GM19023 (cell line): ENCODE results near the gene LONP1.
A peak's percentile ranks its signal among the peaks of the same experiment; 100 is the strongest.
"Not testable (repeated sequence)": the region's sequence is repeated elsewhere in the genome, so short reads cannot be mapped to it uniquely, and the experiment has no call there.

Source experiments
- ATAC-seq: cut with Tn5 transposase; IDR thresholded peaks from one replicate; pipeline ENCODE4 v1.9.1; 2021; ENCODE audit warnings: mild to moderate bottlenecking, moderate library complexity; ENCODE audit not compliant: unreplicated experiment

Gene LONP1

DNA sequence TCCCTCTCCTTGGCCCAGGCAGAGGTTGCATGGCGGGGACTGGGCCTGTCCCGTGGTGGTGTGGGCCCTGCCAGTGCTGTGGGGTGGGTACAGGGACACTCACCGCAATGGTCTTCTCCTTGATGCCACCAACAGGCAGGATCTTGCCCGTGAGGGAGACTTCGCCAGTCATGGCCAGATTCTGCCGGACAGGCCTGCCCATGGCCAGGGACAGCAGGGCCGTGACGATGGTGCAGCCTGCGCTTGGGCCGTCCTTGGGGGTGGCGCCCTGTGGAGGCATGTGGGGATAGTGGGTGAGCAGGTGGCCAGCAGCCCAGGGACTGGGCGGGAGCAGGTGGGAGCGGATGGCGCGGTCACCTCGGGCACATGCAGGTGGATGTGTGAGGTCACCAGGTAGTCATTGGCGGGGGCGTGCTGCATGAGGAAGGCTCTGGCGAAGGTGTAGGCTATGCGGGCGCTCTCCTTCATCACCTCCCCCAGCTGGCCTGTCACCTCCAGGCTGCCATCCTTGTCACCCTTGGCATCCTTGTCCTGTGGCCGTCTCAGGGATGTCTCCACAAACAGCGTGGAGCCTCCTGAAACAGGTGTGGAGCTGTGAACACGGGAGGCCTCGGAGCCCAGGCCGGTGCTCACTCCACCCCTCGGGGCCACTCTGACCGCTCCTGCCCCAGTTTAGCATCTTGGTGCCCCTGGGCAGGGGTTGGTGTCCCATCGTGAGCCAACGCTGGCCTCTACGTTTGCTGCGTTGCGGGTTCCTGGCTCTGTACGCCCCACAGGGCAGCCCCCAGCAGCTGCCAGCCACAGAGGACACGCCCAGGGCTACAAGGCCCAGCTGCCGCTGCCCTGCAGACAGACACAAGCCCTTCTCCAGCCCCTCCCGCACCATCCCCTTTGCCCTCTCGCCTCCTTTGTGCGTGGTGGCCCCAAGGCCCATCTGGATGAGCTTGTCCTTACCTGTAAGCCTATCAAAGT, 26.5 kb downstream of the LONP1 start:
- no peak for ATAC-seq

DNA sequence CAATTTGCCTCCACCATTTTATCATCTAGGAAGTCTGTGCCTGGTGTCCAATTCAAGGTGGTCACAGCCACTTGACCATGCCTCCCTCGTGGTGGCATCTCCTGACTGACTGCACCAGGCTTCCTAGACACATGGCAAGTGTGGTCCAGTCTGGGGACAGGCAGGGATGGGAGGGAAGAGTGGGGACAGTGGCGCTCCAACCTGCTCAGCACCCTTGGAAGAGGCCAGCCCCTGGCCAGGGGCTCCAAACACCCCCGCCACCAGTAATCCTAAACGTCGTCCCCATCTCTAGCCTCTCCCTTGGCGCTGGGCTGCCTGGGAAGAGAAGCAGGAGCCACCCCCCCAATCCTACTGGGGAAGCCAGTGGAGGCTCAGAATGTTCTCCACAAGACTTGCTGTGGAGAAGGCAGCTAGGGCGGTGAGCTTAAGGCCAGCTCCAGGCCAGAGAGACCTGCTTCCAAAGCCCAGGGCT, 27.2 kb downstream of the LONP1 start:
- ATAC-seq: no peak

DNA sequence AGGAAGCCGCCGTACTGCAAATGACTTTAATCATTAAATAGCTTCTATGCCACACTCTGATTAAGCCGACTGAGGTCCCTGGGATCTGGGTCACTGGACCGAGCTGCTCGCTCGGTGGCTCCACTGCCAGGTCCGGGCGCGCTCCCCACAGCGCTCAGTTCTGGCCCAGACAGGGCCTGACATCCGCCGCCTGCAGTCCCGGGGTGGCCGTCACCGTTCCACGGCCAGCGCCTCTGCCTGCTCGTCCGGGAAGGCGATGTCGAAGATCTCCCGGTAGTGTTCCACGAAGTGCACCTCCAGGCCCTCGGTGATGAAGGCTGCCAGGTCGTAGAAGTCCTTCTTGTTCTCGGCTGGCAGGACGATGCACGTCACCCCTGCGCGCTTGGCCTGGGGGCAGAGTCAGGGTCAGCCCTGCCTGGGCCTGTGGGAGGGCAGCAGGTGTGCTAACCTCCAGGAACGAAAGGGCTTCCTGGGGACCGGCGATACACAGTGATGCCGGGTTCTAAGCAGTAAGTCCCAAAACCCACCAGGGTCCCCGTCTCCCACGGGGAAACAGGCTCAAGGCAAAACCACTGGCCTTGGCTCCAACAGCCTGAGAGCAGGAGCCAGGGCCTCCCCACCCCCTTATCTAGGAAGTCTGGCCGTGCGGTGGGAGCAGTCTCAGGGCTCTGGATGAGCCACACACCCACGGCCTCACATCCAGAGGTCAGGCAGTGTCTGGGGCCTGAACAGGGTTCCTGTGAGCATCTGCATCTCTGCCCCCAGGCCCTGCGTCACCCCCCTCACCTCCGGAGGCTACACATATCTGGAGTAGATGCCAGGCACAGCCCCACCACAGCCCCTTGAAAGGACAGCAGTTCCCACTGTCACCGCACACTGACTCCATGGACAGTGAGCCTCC, 27.9 kb downstream of the LONP1 start:
- no peak for ATAC-seq

DNA sequence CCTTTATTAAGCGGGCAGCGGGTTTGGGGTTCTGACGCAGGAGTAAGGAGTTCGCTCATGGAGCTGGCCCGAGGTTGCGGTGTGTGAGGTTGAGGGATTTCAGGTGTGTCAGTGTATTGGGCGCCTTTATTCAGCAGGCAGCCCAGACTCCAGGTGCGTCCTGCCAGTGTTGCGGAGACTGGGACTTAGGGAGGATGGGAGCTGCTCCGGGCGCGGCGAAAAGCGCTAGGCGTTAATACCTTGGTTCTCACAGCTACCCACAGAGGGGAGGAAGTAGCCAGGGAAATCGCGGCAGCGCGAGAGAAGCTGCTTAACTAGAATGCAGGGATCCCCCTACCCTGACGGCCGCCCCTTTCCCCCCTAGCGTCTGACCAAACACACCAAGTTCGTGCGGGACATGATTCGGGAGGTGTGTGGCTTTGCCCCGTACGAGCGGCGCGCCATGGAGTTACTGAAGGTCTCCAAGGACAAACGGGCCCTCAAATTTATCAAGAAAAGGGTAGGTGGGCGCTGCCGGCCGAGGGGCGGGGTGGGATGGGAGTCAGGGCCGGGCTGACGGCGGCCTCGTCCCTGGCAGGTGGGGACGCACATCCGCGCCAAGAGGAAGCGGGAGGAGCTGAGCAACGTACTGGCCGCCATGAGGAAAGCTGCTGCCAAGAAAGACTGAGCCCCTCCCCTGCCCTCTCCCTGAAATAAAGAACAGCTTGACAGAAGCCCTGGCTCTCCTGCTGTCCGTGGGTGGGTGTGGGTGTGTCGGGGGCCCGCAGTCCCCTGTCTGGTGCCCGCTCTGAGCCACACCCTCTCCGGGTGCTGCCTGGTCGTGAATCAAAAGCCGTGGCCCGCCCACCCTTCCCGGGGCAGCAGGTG, 28.8 kb downstream of the LONP1 start:
- ATAC-seq: no peak

DNA sequence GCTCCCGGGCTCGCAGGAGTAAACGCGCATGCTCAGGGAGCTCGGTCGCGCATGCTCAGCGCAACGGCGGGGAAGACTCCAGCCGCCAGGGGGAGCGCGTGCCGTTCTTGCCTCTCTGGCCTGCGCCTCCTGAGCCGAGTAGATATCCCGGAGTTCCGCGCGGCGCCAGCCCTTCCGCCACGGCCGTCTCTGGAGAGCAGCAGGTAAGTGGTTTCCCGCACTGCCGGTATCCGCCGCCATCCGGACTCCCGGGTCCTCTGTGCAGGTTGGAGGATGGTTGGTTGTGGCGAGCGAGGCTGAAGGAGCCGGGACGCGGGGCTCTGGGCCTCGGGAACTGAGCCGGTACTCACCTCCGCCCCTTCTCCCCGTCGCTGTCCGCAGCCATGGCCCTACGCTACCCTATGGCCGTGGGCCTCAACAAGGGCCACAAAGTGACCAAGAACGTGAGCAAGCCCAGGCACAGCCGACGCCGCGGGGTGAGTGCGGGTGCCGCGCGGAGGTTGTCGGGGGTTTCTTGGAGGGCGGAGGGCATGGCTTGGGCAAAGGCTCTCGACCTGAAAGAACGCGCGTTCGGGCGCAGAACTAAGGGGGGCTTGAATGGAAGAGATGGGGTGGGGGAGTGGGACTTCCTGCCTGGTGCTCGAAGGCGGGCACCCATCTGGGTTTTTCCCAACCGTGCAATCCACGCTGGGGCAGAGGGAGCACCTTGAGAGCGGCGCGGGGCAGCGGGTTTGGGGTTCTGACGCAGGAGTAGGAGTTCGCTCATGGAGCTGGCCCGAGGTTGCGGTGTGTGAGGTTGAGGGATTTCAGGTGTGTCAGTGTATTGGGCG, 29.6 kb downstream of the LONP1 start, which contains the start of gene RPL36:
RPL36 (plus strand) TSS at position 171 of the 830 bp plus-strand sequence; CDS start at position 384, 213 bp downstream.
- ATAC-seq: peak; percentile 50

DNA sequence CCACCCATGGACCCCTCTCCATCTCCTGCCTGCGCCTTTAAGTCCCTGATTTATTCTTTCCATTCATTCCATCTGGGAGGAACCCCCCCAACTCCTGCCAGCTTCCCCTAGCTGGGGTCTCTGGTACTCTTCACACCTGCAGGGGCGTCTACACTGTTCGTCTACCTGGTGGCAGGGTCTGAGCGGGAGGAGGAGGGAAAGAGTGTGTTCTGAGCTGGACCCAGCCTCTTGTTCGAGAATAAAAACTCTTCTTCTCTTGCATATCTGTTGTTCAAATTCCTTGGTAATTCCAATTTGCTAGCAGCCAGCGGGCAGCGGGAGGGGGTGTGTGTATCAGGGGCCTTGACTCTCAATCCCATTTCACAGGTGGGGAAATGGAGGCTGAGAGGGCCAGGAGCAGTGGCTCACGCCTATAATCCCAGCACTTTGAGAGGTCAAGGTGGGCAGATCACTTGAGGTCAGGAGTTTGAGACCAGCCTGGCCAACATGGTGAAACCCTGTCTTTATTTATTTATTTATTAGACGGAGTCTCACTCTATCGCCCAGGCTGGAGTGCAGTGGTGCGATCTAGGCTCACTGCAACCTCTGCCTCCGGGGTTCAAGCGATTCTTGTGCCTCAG, 31.6 kb downstream of the LONP1 start:
- ATAC-seq: not testable (repeated sequence)

DNA sequence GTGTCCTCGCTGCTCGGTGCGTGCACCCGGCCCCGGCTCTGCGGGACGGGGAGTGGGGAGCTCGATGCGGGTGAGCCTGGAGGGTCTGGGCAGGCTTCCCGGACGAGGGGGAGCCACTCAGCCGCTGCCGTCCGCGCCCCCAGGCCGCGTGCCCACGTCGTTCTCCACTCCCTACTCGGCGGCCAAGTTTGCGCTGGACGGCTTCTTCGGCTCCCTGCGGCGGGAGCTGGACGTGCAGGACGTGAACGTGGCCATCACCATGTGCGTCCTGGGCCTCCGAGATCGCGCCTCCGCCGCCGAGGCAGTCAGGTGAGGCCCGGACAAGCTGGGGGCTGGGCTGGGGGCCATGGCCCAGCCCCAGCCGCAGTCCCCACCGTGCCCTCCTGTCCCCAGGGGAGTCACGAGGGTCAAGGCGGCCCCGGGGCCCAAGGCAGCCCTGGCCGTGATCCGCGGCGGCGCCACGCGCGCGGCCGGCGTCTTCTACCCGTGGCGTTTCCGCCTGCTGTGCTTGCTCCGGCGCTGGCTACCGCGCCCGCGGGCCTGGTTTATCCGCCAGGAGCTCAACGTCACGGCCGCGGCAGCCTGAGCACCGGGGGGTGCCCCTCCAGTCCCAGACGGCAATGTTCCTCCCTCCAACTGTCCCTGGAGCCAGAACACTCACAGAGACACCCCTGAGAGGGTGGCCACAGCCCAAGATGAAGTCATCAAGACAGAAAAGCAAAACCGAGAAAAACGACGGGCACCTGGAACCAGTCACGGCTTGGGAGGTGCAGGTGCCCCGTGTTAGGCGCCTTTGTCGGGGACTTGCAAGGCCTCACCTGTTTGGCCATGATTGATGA, 32.4 kb downstream of the LONP1 start:
- ATAC-seq: no peak

DNA sequence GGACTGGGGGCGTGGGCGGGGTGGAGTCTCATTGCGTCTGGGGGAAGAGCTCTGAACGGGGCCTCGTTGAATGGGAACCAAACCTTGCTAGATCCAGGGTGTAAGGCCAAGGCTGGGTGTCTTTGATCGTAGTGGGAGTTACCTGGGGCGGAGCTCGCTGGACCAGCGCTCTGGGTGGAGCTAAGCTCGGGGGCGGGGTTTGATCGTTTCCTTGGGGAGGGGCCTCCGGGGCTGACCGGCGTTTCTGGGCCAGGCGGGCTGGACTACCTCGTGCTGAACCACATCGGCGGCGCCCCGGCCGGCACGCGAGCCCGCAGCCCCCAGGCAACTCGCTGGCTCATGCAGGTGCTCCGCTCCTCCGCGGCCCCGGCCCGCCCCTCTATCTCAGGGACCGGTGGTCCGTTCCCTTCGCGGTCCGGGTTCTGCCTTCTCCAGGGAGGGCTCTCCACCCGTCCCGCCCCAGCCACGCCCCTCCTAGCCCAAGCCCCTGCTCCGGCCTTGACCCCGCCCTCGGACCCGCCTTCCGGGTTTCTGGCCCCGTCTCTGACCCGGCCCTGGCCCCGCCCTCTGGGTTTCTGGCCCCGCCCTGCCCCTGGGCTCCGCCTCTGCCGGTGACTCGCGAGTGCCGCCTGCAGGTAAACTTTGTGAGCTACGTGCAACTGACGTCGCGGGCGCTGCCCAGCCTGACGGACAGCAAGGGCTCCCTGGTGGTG, 33.1 kb downstream of the LONP1 start:
- ATAC-seq: peak; percentile 66

DNA sequence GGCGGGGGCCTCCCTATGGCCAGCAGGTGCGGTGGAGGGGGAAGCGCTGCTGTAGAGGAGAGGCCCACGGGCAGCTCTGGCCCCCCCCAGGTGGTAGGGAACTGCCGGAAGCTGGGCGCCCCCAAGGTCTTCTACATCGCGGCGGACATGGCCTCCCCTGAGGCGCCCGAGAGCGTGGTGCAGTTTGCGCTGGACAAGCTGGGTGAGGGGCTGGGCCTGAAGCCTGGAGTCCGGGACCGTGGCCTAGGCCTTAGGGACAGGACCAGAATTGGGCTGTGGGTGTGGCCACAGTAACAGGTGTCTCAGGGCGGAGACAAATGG, 33.7 kb downstream of the LONP1 start:
- no peak for ATAC-seq

DNA sequence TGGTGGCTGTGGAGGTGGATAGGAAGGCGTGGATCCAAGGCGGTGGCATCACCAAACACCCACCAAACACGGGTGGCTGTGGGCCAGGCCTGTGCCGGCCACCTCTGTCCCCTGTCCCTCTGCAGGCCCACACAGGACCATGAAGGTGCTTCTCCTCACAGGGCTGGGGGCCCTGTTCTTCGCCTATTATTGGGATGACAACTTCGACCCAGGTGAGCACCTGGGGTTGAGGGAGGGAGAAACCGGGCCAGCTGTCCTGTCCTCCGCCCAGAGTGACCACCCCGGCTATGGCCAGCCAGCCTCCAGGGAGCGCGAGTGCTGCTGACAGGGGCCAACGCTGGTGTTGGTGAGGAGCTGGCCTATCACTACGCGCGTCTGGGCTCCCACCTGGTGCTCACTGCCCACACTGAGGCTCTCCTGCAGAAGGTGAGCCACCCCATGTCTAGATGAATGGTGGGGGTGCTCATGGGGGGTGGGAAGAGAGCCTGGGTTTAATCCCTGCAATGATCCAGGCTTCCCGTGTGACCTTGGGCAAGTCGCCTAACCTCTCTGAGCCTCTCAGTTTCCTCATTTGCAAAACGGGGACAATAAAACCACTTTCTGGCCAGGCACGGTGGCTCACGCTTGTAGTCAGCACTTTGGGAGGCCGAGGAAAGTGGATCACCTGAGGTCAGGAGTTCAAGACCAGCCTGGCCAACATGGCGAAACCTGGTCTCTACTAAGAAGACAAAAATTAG, 35.1 kb downstream of the LONP1 start:
- no peak for ATAC-seq

DNA sequence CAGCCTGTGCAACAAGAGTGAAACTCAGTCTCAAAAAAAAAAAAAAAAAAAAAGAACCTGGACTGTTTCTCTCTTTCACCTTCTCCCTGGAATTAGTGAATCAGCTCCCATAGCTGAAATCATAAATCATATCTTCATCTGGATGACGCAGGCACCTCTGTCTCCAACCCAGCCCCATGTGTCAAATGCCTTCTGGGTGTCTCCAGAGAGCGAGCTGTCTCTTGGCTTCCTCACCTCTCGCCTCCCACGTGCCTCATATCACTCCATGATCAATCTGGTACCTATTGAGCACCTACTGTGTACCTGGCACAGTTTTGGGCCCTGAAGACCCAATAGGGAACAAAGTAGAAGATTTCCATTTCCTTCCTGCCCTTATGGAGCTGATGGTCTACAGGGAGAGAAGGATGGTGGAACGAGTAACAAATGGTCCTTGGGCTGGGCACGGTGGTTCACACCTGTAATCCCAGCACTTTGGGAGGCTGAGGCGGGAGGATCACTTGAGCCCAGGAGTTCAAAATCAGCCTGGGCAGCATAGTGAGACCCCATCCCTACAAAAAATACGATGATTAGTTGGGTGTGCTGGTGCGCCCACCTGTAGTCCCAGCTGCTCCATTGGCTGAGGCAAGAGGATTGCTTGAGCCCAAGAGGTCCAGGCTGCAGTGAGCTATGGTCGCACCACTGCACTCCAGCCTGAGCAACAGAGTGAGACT, 36.6 kb downstream of the LONP1 start:
- no peak for ATAC-seq

DNA sequence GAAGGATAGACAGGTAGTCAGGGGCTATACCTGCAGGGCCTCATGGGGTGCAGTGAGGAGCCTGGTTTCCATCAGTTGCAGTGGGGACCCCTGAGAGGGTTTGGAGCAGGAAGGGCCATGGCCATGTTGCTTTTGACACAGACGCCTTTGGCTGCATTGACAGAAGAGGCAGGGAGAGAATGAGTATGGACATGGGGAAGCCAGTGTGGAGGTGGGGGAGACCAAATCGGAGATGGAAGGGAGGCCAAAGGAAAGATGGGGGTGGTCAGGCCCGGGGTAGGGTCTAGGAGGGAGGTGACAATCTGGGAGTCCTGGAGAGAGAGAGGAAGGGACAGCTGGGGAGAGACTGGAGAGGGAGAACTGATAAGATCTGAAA, 37.9 kb downstream of the LONP1 start:
- ATAC-seq: no peak

DNA sequence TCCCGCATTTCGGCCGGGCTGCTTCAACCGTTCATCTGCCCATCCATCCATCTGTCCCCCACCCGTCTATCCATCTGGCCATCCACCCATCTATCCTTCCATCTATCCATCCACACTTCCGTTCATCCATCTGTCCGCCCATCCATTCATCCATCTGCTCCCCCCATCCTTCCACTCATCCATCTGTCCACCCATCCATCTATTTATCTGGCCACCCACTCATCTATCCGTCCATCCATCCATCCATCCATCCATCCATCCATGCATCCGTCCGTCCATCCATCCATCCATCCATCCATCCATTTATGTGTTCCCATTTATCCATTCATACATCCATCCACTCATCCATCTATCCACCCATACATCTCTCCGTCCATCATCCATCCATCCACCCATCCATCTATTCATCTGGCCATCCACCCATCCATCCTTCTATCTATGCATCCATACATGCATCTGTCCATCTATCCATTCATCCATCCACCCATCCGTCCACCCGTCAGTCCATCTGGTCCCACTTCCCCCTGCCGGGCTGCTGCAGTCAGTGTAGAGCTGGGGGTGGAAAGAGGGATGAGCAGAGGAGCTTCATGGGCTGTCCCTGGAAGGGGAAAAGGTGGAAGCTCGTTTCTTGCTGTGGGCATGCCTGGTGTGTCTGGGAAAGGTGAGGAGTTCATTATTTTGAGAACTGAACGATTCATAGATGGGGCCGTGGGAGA, 38.4 kb downstream of the LONP1 start:
- ATAC-seq: no peak

DNA sequence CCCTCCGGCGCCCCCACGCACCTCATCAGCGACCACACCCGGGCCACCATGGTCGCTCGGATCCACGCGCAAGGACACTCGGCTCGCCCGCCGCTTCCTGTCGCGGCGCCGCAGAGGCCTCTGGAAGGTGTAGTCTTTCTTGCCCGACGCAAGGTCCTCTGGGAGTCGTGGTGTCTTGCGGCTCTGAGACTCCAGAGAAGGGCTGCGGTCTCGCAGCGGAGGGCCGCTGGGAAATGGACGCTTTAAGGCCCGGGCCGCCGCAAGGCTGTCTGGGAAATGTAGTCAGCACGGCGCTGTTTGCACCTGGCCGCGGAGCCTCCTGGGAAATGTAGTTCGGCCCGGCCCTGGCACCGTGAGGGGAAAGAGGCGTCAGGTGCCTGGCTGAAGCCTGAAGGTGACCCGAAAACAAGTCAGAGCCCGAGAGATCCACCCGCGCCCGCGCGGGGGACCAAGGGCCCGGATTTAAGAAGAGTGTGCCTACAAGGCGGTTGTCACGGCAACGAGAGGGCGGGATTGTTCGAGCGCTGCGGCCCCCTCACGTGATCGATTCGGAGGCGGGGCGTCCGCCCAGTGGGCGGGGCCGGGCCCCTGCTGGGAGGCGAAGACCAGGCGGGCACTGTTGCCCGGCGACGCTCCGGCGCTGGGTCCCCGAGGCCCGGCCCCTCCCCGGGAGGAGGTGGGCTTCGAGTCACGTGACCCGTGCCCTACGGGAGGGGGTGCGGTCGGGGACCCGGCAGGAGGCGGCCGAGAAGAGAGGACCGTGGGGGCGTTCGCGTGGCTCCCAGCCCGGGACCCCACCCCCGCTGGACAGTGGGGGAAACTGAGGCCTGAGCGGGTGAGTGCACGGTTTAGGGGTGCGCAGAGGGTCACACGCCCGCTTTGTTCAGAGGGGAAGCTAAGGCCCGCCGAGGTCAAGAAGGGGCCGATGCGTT, 39.2 kb downstream of the LONP1 start, which contains the start of the genes HSD11B1L and MICOS13:
HSD11B1L (plus strand) TSS at position 591 of the 932 bp plus-strand sequence. CDS start 3,806 bp downstream, outside the sequence.
MICOS13 (minus strand) TSS at position 80 of the 932 bp plus-strand sequence; CDS start at position 50, 30 bp downstream.
- peak; percentile 86 for ATAC-seq

DNA sequence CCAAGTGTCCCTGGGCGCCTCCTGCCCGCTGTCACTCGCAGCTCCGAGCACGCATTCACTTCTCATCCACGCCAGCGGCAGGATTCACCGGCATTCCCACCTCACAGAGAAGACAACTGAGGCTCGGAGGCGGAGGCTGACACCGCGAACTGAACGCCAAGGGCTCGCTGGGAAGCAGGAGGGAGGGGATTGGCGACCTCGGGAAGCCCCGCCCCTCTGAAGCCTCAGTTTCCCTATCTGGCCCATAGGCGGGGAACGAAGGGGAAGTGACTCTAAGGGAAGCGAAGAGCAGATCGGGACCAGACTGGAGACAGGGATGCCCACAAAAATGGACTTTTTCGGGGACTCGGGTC, 39.9 kb downstream of the LONP1 start:
- ATAC-seq: no peak
